ENCODE measurements around the gene KRTAP6-1. TPM values are rescaled to one million over a fixed set of nuclear protein-coding genes. Genes with fewer than 3 reads are reported as not detected.

The KRTAP6-1 gene
- not detected for total RNA-seq

- Mint-ChIP-seq H3K27me3 (no peaks in the 10 kb centered on the region), H3K4me1 (no peaks in the 10 kb centered on the region), H3K9me3 (peaks cover 9% of the 10 kb centered on the region), H3K4me3 (no peak within 1 kb of the TSS), H3K36me3 (no peaks in the 10 kb centered on the region), H3K27ac (no peak within 1 kb of the TSS)
- POLR2A ChIA-PET: no interaction called here
- DNase-seq (no peak), ATAC-seq (ENCODE audit: low read depth) (no peak)
These were observed at the start of gene KRTAP6-1 for GRCh38 chr21:30613836-30614235. TSS of gene KRTAP6-1 (minus strand) at chr21:30613930. CDS start at chr21:30613904, 26 bp downstream.

GRCh38 chr21:30652891-30653290 is 39.2 kb upstream of the KRTAP6-1 start:
- Mint-ChIP-seq H3K36me3 (no peaks in the 10 kb centered on the region), H3K4me1 (no peaks in the 10 kb centered on the region), H3K27me3 (no peaks in the 10 kb centered on the region), H3K4me3 (no peak overlapping the region), H3K27ac (no peak overlapping the region), H3K9me3 (no peaks in the 10 kb centered on the region)
- POLR2A ChIA-PET: no interaction called here
- DNase-seq (no peak), ATAC-seq (ENCODE audit: low read depth) (no peak)

- POLR2A ChIA-PET: no interaction called here
- Mint-ChIP-seq H3K4me3 (no peak overlapping the region), H3K4me1 (no peaks in the 10 kb centered on the region), H3K36me3 (no peaks in the 10 kb centered on the region), H3K9me3 (peaks cover 1% of the 10 kb centered on the region), H3K27ac (no peak overlapping the region), H3K27me3 (no peaks in the 10 kb centered on the region)
- no peak for DNase-seq
- no peak for ATAC-seq (ENCODE audit: low read depth)
These were observed 33.2 kb upstream of the KRTAP6-1 start for GRCh38 chr21:30646904-30647414.

GRCh38 chr21:30642564-30642963 is 28.8 kb upstream of the KRTAP6-1 start, which contains the start of gene KRTAP20-3:
TSS of gene KRTAP20-3 (plus strand) at chr21:30642864.
- H3K9me3 Mint-ChIP-seq: peaks cover 6% of the 10 kb centered on the region
- H3K4me1 Mint-ChIP-seq: no peaks in the 10 kb centered on the region
- ATAC-seq (ENCODE audit: low read depth): no peak
- DNase-seq: no peak
- POLR2A ChIA-PET: no interaction called here
- H3K27ac Mint-ChIP-seq: no peak within 1 kb of the TSS
- no peak within 1 kb of the TSS for H3K4me3 Mint-ChIP-seq
- no peaks in the 10 kb centered on the region for H3K27me3 Mint-ChIP-seq
- H3K36me3 Mint-ChIP-seq: no peaks in the 10 kb centered on the region

GRCh38 chr21:30638686-30639085 is 25.0 kb upstream of the KRTAP6-1 start:
- POLR2A ChIA-PET: no interaction called here
- no peak for DNase-seq
- no peak for ATAC-seq (ENCODE audit: low read depth)

GRCh38 chr21:30634906-30635305 is 21.2 kb upstream of the KRTAP6-1 start, which contains the start of gene KRTAP20-2:
TSS of gene KRTAP20-2 (plus strand) at chr21:30635206. CDS start at chr21:30635264, 58 bp downstream.
- no peaks in the 10 kb centered on the region for H3K36me3 Mint-ChIP-seq
- H3K4me3 Mint-ChIP-seq: no peak within 1 kb of the TSS
- peaks cover 3% of the 10 kb centered on the region for H3K9me3 Mint-ChIP-seq
- ATAC-seq (ENCODE audit: low read depth) (no peak), DNase-seq (no peak)
- H3K4me1 Mint-ChIP-seq: no peaks in the 10 kb centered on the region
- no peak within 1 kb of the TSS for H3K27ac Mint-ChIP-seq
- no peaks in the 10 kb centered on the region for H3K27me3 Mint-ChIP-seq
- POLR2A ChIA-PET: no interaction called here

More at GRCh38 chr21:30638686-30639085, 25.0 kb upstream of the KRTAP6-1 start:
- no peak overlapping the region for H3K4me3 Mint-ChIP-seq
- no peak overlapping the region for H3K27ac Mint-ChIP-seq
- no peaks in the 10 kb centered on the region for H3K27me3 Mint-ChIP-seq
- H3K4me1 Mint-ChIP-seq: no peaks in the 10 kb centered on the region
- H3K36me3 Mint-ChIP-seq: no peaks in the 10 kb centered on the region
- peaks cover 4% of the 10 kb centered on the region for H3K9me3 Mint-ChIP-seq

- ATAC-seq (ENCODE audit: low read depth): no peak
- DNase-seq: no peak
These were observed 15.5 kb upstream of the KRTAP6-1 start for GRCh38 chr21:30629200-30629599.

GRCh38 chr21:30628109-30628508 is 14.4 kb upstream of the KRTAP6-1 start:
- Mint-ChIP-seq H3K4me3 (no peak overlapping the region), H3K9me3 (no peaks in the 10 kb centered on the region)

More at GRCh38 chr21:30629200-30629599, 15.5 kb upstream of the KRTAP6-1 start:
- H3K4me3 Mint-ChIP-seq: no peak overlapping the region
- no peaks in the 10 kb centered on the region for H3K36me3 Mint-ChIP-seq
- POLR2A ChIA-PET: no interaction called here
- no peaks in the 10 kb centered on the region for H3K27me3 Mint-ChIP-seq
- H3K27ac Mint-ChIP-seq: no peak overlapping the region
- no peaks in the 10 kb centered on the region for H3K9me3 Mint-ChIP-seq
- no peaks in the 10 kb centered on the region for H3K4me1 Mint-ChIP-seq

GRCh38 chr21:30625449-30626165 is 11.9 kb upstream of the KRTAP6-1 start:
- Mint-ChIP-seq H3K4me1 (no peaks in the 10 kb centered on the region), H3K27ac (no peak overlapping the region), H3K36me3 (no peaks in the 10 kb centered on the region), H3K4me3 (no peak overlapping the region), H3K9me3 (no peaks in the 10 kb centered on the region), H3K27me3 (no peaks in the 10 kb centered on the region)
- DNase-seq (no peak), ATAC-seq (ENCODE audit: low read depth) (no peak)
- POLR2A ChIA-PET: no interaction called here

More at GRCh38 chr21:30628109-30628508, 14.4 kb upstream of the KRTAP6-1 start:
- Mint-ChIP-seq H3K4me1 (no peaks in the 10 kb centered on the region), H3K36me3 (no peaks in the 10 kb centered on the region), H3K27ac (no peak overlapping the region), H3K27me3 (no peaks in the 10 kb centered on the region)
- no peak for ATAC-seq (ENCODE audit: low read depth)
- DNase-seq: no peak
- POLR2A ChIA-PET: no interaction called here

GRCh38 chr21:30623362-30623761 is 9.6 kb upstream of the KRTAP6-1 start:
- ATAC-seq (ENCODE audit: low read depth): no peak
- no peak overlapping the region for H3K4me3 Mint-ChIP-seq
- no peaks in the 10 kb centered on the region for H3K4me1 Mint-ChIP-seq

GRCh38 chr21:30620522-30620921 is 6.8 kb upstream of the KRTAP6-1 start, which contains the start of gene KRTAP20-4:
TSS of gene KRTAP20-4 (plus strand) at chr21:30620627.
- H3K27ac Mint-ChIP-seq: no peak within 1 kb of the TSS
- no peaks in the 10 kb centered on the region for H3K27me3 Mint-ChIP-seq
- POLR2A ChIA-PET: no interaction called here
- H3K36me3 Mint-ChIP-seq: no peaks in the 10 kb centered on the region
- no peak for ATAC-seq (ENCODE audit: low read depth)
- H3K9me3 Mint-ChIP-seq: no peaks in the 10 kb centered on the region
- H3K4me1 Mint-ChIP-seq: no peaks in the 10 kb centered on the region
- no peak within 1 kb of the TSS for H3K4me3 Mint-ChIP-seq
- no peak for DNase-seq

More at GRCh38 chr21:30623362-30623761, 9.6 kb upstream of the KRTAP6-1 start:
- POLR2A ChIA-PET: no interaction called here
- Mint-ChIP-seq H3K9me3 (no peaks in the 10 kb centered on the region), H3K27ac (no peak overlapping the region), H3K36me3 (no peaks in the 10 kb centered on the region), H3K27me3 (no peaks in the 10 kb centered on the region)
- DNase-seq: no peak

GRCh38 chr21:30620080-30620479 is 6.3 kb upstream of the KRTAP6-1 start:
- Mint-ChIP-seq H3K4me3 (no peak overlapping the region), H3K9me3 (no peaks in the 10 kb centered on the region), H3K27ac (no peak overlapping the region), H3K27me3 (no peaks in the 10 kb centered on the region), H3K4me1 (no peaks in the 10 kb centered on the region), H3K36me3 (no peaks in the 10 kb centered on the region)
- POLR2A ChIA-PET: no interaction called here
- no peak for DNase-seq
- no peak for ATAC-seq (ENCODE audit: low read depth)

- Mint-ChIP-seq H3K4me1 (no peaks in the 10 kb centered on the region), H3K27ac (no peak within 1 kb of the TSS)
- no peak for ATAC-seq (ENCODE audit: low read depth)
These were observed 2.4 kb upstream of the KRTAP6-1 start, which contains the start of gene KRTAP20-1 for GRCh38 chr21:30616125-30616524. TSS of gene KRTAP20-1 (plus strand) at chr21:30616425. CDS start at chr21:30616455, 30 bp downstream.

GRCh38 chr21:30615199-30615598 is 1.5 kb upstream of the KRTAP6-1 start:
- POLR2A ChIA-PET: no interaction called here

More at GRCh38 chr21:30616125-30616524, 2.4 kb upstream of the KRTAP6-1 start, which contains the start of gene KRTAP20-1:
- POLR2A ChIA-PET: no interaction called here
- Mint-ChIP-seq H3K4me3 (no peak within 1 kb of the TSS), H3K27me3 (no peaks in the 10 kb centered on the region), H3K9me3 (peaks cover 6% of the 10 kb centered on the region), H3K36me3 (no peaks in the 10 kb centered on the region)
- no peak for DNase-seq

More at GRCh38 chr21:30615199-30615598, 1.5 kb upstream of the KRTAP6-1 start:
- H3K4me3 Mint-ChIP-seq: no peak overlapping the region
- ATAC-seq (ENCODE audit: low read depth) (no peak), DNase-seq (no peak)
- no peaks in the 10 kb centered on the region for H3K27me3 Mint-ChIP-seq
- H3K4me1 Mint-ChIP-seq: no peaks in the 10 kb centered on the region
- H3K9me3 Mint-ChIP-seq: peaks cover 9% of the 10 kb centered on the region
- no peaks in the 10 kb centered on the region for H3K36me3 Mint-ChIP-seq
- H3K27ac Mint-ChIP-seq: no peak overlapping the region

Data from activated naive CD8-positive, alpha-beta T cell treated with anti-CD3 and anti-CD28 coated beads, Interleukin-2, amount 10 ng/mL, durations not matched to agents 7 days and 5 days (primary cell).